ENCODE data around the gene KMT2D.

KMT2D gene

DNA sequence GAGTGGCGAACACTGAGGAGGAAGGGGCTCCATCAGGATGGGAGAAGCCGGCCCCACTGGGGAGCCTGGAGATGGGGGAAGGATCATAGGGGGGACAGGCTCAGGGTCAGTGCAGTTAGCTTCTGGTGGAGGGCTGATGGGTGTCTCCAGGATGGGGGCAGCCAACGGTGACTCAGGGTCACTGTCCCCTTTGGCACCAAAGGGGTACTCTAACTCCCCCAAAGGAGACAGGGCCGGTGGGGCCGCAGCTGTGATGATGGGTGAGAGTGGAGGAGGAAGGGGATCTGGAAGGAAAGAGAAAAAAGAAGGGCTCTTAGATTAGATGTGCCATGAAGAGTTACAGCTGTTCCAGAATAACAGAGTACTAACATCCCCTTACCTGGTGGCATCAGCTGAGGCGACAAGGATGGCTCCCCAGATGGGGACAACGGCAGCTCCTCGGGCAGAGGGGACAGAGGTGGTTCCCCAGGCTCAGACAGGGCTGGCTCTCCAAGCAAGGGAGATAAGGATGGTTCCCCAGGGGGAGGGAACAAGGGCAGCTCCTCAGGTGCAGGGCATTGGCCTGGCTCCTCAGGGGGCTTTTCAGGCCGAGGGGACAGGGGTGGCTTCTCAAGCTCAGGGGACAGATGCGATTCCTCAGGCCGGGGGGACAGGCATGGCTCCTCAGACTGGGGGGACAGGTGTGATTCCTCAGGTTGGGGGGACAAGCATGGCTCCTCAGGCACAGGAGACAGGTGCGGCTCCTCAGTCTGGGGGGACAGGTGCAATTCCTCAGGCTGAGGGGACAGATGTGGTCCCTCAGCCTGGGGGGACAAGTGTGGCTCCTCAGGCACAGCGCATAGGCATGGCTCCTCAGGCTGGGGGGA, 9.9 kb downstream of the KMT2D start:
- no peak for DNase-seq

DNA sequence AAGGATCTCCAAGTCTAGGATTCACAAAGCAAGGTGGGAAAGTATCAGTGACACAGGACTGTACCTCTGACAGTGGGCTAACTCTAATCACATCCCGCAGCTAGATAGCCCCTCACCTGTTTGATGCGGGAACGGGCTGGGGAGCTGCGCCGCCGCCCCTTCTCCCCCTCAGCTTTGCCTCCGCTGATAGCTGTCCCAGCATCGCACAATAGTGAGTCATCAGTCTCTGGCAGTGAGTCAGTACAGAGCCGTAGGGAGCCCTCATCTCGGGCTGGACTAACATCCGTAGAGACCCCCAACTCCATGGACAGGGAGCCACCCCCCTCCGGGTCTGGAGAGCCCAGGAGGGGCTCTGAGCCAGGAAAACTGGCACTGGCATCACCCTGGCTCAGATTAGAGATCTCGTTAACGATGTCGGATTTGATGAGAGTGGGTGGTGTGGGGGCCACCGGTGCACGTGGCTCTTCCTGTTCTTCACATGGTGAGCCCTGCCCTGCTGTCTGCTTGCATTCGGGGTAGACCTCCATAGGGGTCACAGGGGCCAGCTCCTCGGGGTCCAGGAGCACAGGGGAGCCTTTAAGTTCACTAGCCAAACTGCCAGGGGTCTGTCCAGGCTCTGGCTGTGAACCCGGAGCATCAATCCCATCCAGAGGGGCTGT, 10.9 kb downstream of the KMT2D start:
- DNase-seq, result no peak

DNA sequence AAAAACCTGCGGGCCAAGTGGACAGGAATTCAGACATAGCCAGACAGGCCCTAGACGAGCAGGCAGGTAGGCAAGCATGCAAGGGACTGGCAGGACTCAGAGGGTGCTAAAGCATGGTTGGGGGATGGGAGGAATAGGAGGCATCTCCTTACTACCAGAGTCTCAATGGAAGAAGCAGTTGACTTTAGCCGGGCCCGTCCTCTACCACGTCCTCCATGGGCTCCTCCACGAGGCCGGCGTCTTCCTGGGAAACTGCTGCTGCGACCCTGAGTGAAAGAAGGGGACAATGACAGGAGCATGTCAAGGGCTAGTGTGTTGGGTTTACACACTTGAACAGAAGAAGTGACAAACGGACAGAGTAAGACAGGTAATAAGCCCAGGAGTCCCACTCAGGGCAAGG, 11.6 kb downstream of the KMT2D start:
- DNase-seq, result no peak

DNA sequence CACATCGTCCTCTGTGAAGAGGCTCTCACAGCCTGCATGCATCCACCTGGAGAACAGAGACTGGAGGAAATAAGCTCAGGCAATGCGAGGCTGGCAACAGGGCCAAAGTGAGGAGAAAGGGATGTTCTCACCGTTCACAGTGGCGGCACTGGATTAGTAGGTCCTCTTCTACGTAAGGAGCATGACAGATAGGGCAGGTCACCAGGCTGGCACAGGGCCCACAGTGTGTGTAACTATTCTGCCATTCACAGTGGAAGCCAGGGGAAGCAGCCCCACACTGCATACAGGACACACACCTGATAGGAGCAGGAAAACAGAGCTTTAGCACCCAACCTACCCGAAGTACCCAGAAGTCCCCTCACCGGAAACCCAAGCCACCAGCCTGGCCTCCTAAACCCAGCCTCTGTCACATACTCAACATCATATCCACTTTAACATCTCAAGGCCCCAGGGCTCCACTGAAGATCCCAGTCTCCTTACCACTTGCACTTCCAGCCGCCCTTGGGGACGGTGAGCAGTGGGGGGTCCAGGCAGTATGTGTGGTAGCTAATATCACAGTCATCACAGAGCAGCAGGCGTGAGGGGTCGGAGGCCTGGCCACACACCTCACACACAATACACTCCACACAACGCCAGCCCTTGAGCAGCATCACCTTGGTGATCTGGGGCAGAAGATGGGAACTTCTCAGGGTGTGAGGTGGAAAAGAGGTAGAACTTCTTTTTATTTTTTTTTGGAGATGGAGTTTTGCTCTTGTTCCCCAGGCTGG, 14.3 kb downstream of the KMT2D start:
- no peak for DNase-seq

DNA sequence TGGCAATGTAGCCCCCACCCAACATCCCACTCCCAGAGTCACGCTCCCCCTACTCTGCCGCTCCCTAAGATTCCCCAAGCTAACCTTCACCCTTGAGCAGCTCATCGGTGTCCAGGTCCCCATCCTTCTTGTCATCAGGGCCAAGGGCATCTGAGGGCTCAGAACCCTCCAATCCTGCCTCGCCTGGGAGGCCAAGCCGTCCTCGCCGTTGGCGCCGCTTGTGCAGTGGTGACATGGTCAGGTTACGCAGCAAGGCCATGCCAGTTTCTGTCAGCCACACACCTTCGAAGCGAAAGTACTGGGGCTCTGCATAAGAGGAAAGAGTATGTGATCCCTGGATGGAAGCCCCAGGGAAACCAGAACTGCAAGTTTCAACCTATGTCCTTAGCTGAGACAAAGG, 15.9 kb downstream of the KMT2D start:
- no peak for DNase-seq

DNA sequence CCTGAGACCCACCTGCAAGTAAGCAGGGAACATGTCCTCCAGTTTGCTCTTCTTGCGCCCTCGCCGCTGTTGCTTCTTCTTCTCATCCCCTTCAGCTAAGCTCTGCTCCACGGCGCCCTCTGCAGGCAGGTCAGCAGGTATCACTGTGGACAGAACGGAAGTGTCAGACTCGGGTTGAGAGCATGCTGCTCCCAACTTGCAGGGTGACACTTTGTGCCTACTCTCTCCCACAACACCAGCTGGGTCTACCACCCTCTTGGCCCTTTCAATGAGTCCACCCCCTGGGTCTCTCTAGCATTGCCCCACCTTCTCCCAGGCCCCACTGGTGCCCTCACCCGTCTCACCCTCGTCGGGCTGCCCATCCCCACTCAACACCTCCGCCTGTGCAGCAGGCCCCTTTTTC, 16.7 kb downstream of the KMT2D start:
- DNase-seq, result peak; percentile 12

DNA sequence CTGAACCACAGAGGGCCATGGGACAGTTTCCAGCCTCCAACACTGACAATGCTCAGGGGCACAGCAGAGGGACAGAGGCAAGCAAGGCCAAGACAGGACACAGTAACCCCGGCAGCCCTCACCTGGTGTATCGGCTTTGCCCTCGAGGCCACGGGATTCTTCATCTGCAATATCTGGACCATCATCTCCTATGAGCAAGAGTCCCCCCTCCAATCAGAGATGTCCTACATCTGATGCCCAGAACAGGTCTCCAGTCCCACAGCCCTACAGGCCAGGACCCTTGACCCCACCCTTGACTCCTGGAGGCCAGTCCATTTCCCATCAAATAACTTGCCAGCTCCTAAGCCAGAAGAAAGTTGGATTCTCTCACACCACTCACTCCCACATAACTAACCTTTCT, 17.4 kb downstream of the KMT2D start:
- DNase-seq, result no peak

DNA sequence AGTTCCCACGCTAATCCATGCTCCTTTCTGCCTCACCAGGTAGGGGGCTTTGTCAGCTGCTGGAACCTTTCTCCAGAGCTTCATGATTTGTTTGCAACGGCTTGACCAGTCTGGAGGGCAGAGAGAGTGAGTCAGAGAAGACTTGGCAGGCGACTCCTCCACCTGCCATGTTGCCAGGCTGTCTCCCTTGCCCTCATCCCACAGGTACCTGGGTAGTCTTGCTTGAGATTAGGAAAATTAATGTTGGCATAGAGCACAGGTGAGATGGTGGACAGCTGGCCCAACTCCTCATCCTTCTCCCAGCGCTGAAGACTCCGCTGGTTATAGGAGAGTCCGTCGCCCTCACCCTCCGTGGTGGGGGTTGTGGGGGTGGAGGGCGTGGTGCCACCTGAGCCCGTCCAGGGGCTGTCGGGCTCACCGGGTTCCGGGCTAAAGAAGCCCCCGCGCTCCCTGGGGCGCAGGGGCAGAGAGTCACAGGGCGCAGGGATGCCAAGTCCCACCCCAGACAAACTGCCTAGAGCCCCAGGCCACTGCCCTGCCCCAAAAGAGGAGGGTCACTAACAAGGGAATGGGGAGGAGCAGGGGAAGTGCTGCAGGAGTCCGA, 18.6 kb downstream of the KMT2D start:
- DNase-seq, result no peak

DNA sequence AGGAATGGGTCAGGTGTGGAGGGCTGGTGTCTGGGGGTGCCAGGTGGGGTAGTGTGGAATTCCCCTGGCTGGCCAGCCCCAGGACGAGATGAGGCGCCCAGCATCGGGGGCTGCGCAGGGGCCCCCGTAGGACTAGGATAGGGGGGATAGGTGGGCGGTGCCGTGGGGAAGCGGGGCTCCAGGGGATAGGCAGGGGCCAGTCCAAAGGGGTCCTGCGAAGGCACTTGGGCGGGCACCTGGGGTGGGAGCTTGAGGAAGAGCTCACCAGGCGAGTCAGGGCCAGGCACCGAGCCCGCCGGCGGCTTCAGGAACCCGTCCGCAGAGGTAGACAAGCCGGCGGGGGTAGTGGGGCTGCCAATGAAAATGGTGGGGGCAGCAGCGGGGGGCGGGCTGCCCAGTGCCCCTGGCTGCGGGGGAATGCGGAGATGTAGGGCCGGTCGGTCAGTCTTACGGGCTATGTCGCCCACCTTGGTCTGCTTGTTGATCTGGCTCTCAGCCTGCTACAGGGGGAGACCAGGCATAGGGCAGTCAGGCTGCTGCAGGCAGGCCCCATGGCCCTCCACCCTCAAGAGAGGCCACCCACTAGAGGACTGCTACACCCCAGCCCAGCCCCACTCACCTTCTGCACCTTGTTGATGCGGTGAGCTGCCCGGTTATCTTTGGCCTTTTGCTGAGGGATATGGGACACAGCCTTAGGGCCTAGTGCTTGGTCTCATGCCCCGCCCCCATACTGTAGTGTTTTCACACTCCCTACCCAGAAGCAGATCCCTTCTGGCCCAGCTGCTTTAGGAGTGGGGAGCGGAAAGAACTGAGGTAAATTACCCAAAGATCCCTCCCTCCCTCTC, 19.3 kb downstream of the KMT2D start:
- DNase-seq, result no peak

DNA sequence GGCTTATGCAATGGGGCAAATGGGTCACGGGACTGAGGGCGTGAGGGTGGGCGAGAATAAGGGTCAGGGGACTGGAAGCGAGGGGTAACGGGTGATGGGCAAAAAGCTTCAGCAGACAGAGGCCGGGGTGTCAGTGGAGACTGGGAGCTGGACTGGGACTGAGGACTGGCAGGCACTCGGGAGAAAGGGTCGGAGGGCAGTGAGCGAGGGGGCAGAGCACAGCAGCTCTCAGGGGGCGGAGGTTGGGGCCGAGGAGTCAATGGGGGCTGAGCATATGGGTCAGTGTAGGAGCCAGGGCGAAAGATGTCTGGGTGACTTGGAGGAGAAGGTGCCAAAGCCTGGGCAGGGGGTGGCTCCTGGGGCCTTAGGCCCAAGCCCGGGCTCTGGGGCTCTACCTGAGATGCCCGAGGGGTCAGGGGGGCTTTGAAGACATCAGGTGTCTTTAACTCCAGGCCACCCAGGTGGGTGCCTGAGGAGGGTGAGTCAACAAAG, 20.2 kb downstream of the KMT2D start:
- DNase-seq, result no peak

DNA sequence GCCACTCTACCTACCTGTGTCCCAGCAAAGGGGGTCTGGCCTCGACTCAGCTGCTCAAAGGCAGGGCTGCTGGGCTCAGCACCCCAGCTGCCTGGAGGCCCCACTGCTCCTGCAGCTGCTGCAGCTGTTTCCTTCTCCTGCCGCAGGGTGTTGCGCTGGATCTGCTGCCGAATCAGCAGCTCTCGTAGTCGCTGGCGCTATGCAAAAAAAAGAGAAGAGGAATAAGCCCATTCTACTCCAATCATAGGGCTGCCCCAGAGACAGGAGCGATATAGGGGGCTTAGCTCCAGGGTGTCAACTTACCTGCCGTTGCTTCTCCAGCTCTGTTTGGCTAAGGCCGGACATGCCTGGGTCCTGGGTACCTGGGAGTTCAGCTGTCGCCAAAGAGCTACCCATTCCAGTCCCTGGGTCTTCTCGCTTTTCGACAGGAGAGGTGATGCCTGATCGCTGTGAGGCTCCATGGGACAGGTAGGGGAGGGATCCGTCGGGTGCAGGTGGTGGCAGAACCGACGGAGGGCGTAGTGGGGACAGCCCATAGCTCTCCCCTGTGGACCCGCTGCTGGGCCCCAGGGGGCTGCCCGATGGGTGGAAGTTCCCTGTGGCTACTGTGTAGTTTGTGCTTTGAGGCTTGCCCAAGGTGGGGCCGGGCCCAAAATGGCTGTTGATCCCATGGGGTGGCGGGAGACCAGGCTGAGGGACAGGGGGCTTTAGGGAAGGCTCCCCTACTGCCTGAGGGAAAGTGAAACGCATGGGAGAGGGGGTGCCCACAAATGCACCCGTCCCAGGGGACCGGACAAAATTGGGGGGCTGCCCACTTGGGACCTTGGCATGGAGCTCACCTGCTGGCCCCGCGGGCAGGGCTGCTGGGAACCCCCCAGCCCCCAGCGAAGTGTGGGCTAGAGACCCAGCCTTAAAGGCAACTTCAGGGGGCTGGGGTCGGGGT, 20.9 kb downstream of the KMT2D start:
- DNase-seq, result no peak

DNA sequence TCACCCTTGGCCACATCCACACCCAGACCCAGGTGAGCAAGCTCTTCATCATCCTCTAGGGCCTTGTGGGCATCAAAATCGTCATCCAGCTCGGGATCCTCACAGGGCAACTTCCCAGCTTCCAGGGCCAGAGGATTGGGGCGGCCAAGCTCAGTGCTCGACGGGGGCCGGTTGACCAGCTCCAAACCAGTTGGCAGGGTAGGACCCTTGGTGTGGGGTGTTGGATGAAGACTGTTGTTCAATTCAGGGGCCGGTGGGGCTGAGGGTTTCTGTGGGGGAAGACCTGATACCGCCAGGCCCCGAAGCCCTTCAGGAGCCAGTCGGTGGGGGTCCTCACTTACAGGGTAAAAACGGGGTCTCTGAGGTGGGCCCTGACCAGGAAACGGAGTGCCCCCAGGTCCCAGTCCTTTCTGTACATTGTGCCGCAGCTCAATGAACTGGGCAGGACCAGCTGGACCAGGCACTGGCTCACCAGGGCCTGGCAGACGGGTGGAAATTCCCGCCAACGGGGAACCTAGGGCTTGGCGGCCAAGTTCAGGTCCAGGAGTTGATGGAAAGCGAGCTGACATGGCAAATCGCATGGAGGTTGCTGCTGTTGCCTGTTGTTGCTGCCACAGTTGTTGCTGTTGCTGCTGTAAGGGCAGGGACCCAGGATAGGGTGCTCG, 22.2 kb downstream of the KMT2D start:
- DNase-seq, result no peak

DNA sequence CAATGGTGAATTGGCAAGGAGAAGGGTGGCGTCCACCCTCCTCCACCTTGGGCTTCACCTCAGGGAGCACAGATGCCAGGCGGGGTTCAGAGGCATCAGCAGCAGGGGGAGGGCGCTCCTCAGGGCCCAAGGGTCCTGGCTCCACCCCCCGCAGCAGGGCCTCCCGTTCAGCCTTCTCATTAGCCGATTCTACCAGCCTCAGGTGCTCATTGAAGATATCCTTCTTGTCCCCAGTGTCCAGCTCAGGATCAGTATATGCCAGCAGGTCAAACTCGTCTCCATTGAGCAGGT, 22.7 kb downstream of the KMT2D start:
- no peak for DNase-seq

DNA sequence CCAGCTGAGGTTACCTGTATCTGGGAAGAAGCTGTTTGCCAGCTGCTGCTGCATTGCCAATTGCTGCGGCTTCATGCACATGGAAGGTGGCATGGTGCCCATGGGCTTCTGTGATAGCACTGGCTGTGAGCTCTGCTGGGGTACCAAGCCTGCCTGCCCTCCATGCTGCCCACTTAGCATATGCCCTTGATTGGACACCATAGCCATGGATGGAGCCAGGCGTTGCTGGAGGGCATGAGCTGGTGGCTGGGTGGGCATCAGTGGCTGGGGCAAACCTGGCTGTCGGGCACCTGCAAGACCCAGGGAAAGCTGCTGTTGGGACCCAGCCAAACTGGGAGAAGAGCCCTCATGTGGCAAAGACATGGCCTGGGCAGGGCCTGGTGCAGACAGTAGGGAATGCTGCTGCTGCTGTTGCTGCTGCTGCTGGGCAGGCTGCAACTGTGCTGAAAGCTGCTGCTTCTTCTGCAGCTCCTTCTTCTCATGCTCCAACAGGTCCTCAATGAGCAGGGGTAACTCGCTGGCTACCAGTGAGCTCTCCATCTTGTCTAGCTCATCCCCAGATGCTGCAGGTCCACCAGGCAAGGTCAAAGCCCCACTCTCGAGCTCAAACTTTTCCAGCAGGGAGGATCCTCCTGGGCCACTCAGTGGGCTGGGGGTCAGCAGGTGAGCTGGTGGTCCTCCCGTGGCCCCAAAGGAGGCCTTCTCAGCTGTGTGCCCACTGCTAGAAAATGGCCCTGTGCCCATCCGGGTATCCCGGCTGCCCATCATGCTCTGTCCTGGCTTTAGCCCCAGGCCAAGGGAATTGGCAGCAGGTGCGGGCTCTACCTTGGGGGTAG, 23.3 kb downstream of the KMT2D start:
- DNase-seq, result no peak

DNA sequence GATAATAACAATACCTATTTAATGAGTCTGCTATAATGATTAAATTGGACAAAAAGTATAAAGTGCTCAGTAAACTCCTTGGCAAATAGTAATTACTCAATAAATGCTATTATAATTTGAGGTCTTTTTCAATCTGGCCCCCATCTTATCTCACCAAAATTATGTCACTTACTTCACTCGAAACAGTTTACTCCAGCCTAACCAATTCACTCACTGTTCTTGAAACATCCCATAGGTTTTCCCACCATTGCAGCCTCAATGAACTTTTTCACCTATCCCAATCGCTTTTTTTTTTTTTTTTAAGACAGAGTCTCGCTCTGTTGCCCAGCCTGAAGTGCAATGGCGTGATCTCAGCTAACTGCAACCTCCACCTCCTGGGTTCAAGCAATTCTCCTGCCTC, 24.6 kb downstream of the KMT2D start:
- DNase-seq, result no peak

DNA sequence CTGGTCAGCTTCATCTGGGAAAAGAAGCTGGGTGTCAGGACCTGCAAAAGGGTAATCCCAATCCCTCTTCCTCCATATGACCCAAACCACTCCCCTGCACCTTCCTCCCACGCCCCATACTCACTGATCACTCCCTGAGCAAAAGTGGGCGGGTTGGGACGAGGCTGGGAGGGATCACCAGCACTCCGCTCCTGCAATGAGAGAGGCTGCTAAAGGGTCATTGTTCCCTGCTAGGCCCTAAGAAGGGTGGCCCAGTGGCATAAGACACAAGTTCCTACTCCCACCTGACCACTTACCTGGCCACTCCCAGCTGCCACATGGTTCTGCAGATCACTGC, 26.3 kb downstream of the KMT2D start:
- no peak for DNase-seq

DNA sequence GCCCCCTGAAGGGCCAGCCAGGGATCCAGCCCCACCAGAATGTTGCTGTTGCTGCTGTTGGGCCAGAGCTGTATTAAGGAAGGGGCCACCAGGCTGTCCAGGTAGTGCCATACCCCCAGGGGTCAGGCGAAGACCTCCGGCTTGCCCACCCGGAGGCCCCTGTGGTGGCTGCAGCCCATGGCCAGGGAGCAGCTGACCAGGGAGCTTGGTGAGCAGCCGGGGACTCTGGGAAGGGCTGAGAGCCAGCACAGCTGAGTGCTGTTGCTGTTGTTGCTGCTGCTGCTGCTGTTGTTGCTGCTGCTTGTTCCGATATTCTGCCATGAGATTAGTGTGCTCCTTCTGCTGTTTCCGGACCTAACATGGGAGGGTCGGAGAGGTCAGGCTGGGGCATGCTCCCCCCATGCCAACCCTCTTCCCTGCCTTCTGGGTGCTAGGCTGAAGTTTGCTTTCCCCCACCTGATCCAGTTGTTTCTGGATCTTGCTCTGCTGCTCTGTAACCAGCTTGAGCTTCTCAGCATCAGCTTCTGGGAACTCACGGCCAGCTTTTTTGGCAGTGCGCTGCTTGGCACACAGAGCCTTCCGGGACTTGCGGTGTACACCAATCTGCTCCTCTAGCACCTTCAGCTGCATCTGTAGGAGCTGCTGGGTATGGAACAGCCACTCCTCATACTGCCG, 26.8 kb downstream of the KMT2D start:
- DNase-seq, result no peak

DNA sequence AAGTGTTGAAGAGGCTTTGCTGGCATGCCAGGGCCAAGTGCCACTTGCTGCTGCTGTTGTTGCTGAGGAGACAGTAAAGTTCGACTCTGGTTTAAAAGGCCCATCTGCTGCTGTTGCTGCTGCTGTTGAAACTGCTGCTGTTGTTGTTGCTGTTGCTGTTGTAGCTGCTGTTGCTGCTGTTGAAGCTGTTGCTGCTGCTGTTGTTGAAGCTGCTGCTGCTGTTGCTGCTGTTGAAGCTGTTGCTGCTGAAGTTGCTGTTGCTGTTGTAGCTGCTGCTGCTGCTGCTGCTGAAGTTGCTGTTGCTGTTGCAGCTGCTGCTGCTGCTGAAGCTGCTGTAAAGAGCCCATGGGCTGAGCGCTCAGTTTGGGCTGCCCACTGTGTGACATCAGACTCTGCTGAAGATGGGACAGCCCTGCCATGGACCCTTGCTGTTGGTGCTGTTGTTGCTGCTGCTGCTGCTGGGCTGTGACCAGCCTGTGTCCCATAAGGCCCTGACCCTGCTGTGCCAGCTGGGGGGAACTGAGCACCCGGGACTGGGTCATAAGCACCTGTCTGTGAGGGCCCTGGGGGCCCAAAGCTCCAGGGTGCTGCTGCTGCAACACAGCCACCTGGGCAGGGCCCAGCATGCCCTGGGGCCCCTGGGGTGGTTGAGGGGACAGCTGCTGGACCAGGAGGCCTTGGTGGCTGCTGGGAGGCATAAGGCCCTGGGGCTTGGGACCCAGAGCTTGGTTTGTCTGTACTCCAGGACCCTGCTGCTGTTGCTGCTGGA, 27.7 kb downstream of the KMT2D start:
- no peak for DNase-seq

DNA sequence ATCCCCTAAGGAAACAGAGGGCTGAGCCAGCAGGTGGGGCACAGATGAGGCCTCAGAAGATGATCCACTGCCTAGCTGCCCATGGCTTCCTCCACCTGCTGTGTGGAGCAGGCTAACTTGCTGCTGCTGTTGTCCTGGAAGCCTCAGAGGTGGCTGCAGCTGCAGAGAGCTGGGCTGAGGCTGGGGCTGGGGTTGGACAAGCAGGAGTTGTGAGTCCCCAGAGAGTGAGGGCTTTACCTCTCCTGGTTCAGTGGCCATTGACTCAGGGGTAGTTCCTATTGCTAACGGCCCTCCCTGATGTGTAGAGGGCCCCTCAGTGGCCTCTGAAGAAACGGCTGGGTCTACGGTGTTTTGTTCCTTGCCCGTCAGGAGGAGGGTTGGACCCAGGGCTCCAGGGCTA, 28.3 kb downstream of the KMT2D start:
- no peak for DNase-seq

Measured in SIG-M5 (cell line).